WTC11 (cell line): ENCODE measurements around the gene CLHC1. TPM values are rescaled to one million over a fixed set of nuclear protein-coding genes. Genes with fewer than 3 reads are reported as not detected.
A peak's percentile ranks its signal among the peaks of the same experiment; 100 is the strongest.

ENCODE experiments used
- ATAC-seq: fragments of 200-7000 bp; cut with Tn5 transposase; 2 replicates; pipeline ENCODE4 v1.10.0; 2021; ENCODE audit warnings: mild to moderate bottlenecking, moderate library complexity
- Bru-seq: library from RNA; stranded (reverse); fragments of 400-500 nt; gene quantifications from one replicate; lab custom pipeline; 2021; lab: Mats Ljungman, UMichigan
- CTCF ChIA-PET: fragments of 300-600 bp; sonication (Branson Sonifier 250); formaldehyde crosslinking; loops from one replicate; lab custom pipeline; 2021; ENCODE audit warnings: antibody characterized with exemption; lab: Charles Lee
- POLR2A ChIA-PET: fragments of 350-600 bp; sonication (Branson Sonifier 250); formaldehyde crosslinking; loops from one replicate; lab custom pipeline; 2021; ENCODE audit warnings: antibody characterized with exemption; lab: Charles Lee
- DNase-seq: peaks from one replicate; pipeline ENCODE4 v3.0.0; 2021; ENCODE audit warnings: low spot score
- H3K27ac Mint-ChIP-seq: 2 replicates; pipeline ENCODE4 v1.8.0; 2021; ENCODE audit warnings: mixed read lengths
- H3K27me3 Mint-ChIP-seq: 2 replicates; pipeline ENCODE4 v1.8.0; 2021; ENCODE audit warnings: low read depth, mild to moderate bottlenecking, moderate library complexity, mixed read lengths
- H3K36me3 Mint-ChIP-seq: 2 replicates; pipeline ENCODE4 v1.8.0; 2021; ENCODE audit warnings: mixed read lengths
- H3K4me1 Mint-ChIP-seq: 2 replicates; pipeline ENCODE4 v1.8.0; 2022; ENCODE audit warnings: mixed read lengths
- H3K4me3 Mint-ChIP-seq: 2 replicates; pipeline ENCODE4 v1.8.0; 2021; ENCODE audit warnings: mild to moderate bottlenecking, moderate library complexity, mixed read lengths
- H3K9me3 Mint-ChIP-seq: 2 replicates; pipeline ENCODE4 v1.8.0; 2021; ENCODE audit warnings: mixed read lengths
- CBFB ChIP-seq: sonication (generic); formaldehyde crosslinking; IDR thresholded peaks from 2 replicates; pipeline ENCODE4 v1.8.1; 2022; ENCODE audit warnings: mild to moderate bottlenecking, low read depth, missing genetic modification reagents
- CDX4 ChIP-seq: fragments of 250-450 bp; sonication (Bioruptor Pico); IDR thresholded peaks from 2 replicates; pipeline ENCODE4 v1.9.0; 2021; ENCODE audit warnings: moderate library complexity, mild to moderate bottlenecking, inconsistent platforms, borderline replicate concordance
- ESRRA ChIP-seq: sonication (generic); formaldehyde crosslinking; IDR thresholded peaks from 2 replicates; pipeline ENCODE4 v1.8.1; 2022; ENCODE audit warnings: mild to moderate bottlenecking, missing genetic modification reagents, borderline replicate concordance
- GABPB1 ChIP-seq: sonication (generic); formaldehyde crosslinking; IDR thresholded peaks from 2 replicates; pipeline ENCODE4 v1.8.1; 2023; ENCODE audit warnings: mild to moderate bottlenecking, missing genetic modification reagents
- JAZF1 ChIP-seq: fragments of 250-450 bp; sonication (Bioruptor Pico); IDR thresholded peaks from 2 replicates; pipeline ENCODE4 v1.9.0; 2021; ENCODE audit warnings: moderate library complexity, mild to moderate bottlenecking, inconsistent platforms
- JUN ChIP-seq: sonication (generic); formaldehyde crosslinking; IDR thresholded peaks from 2 replicates; pipeline ENCODE4 v1.8.0; 2023; ENCODE audit warnings: mild to moderate bottlenecking, missing genetic modification reagents
- MLX ChIP-seq: sonication (generic); formaldehyde crosslinking; IDR thresholded peaks from 2 replicates; pipeline ENCODE4 v1.8.1; 2023; ENCODE audit warnings: mild to moderate bottlenecking, missing genetic modification reagents, moderate library complexity
- MXD4 ChIP-seq: fragments of 250-450 bp; sonication (Bioruptor Pico); IDR thresholded peaks from 2 replicates; pipeline ENCODE4 v1.8.0; 2021; ENCODE audit warnings: mild to moderate bottlenecking, moderate library complexity, borderline replicate concordance
- NFYB ChIP-seq: sonication (generic); formaldehyde crosslinking; conservative IDR thresholded peaks from 2 replicates; pipeline ENCODE4 v1.8.0; 2022; ENCODE audit warnings: low read depth, missing genetic modification reagents
- NR2C2 ChIP-seq: sonication (generic); formaldehyde crosslinking; IDR thresholded peaks from 2 replicates; pipeline ENCODE4 v1.8.0; 2022; ENCODE audit warnings: mild to moderate bottlenecking, missing genetic modification reagents
- NR3C1 ChIP-seq: sonication (generic); formaldehyde crosslinking; conservative IDR thresholded peaks from 2 replicates; pipeline ENCODE4 v1.8.1; 2023; ENCODE audit warnings: low read depth, mild to moderate bottlenecking, missing genetic modification reagents
- RELA ChIP-seq: sonication (generic); formaldehyde crosslinking; IDR thresholded peaks from 2 replicates; pipeline ENCODE4 v1.8.1; 2022; ENCODE audit warnings: missing genetic modification reagents, mild to moderate bottlenecking, borderline replicate concordance
- RORB ChIP-seq: fragments of 250-450 bp; sonication (Bioruptor Pico); IDR thresholded peaks from 2 replicates; pipeline ENCODE4 v1.9.0; 2021; ENCODE audit warnings: mild to moderate bottlenecking
- ZNF232 ChIP-seq: sonication (generic); formaldehyde crosslinking; IDR thresholded peaks from 2 replicates; pipeline ENCODE4 v1.8.0; 2022; ENCODE audit warnings: mild to moderate bottlenecking, missing genetic modification reagents
- long read RNA-seq, 3 experiments: library from RNA in 1 of 3; library from capped mRNA in 1 of 3; library from polyadenylated mRNA in 1 of 3; unstranded in 2 of 3; stranded (forward) in 1 of 3; transcript quantifications; one replicate each; pipeline ENCODE4 v2.0.0, GENCODE V29; 2021
- total RNA-seq: library from RNA; stranded (reverse); gene quantifications from 3 replicates; pipeline ENCODE4 v1.2.3, GENCODE V29; 2021
- TF ChIP-seq, protein P1 (sequence below): fragments of 200-600 bp; IDR thresholded peaks from 2 replicates; pipeline ENCODE4 v1.8.0; 2022; ENCODE audit warnings: antibody characterized with exemption
- TF ChIP-seq, protein P2 (sequence below): fragments of 250-450 bp; sonication (Bioruptor Pico); IDR thresholded peaks from 2 replicates; pipeline ENCODE4 v1.9.0; 2021; ENCODE audit warnings: mild to moderate bottlenecking, borderline replicate concordance
- TF ChIP-seq, protein P3 (sequence below): sonication (generic); formaldehyde crosslinking; IDR thresholded peaks from 2 replicates; pipeline ENCODE4 v1.8.1; 2022; ENCODE audit warnings: missing genetic modification reagents, borderline replicate concordance
- TF ChIP-seq, protein P4 (sequence below): sonication (generic); formaldehyde crosslinking; IDR thresholded peaks from 2 replicates; pipeline ENCODE4 v1.8.0; 2022; ENCODE audit warnings: mild to moderate bottlenecking, missing genetic modification reagents
- TF ChIP-seq, protein P5 (sequence below): sonication (generic); formaldehyde crosslinking; IDR thresholded peaks from 2 replicates; pipeline ENCODE4 v1.8.0; 2023; ENCODE audit warnings: mild to moderate bottlenecking, missing genetic modification reagents
- TF ChIP-seq, protein P6 (sequence below): sonication (generic); formaldehyde crosslinking; IDR thresholded peaks from 2 replicates; pipeline ENCODE4 v1.8.1; 2023; ENCODE audit warnings: mild to moderate bottlenecking, moderate library complexity, missing genetic modification reagents

CLHC1 gene
- total RNA-seq (6.9 to 7.5 TPM (median 7.2 TPM) in 3 replicates), Bru-seq, nascent RNA (percentile 66 among the genes with signal in this experiment)
- long read RNA-seq, experiment 1, partial matches to known transcripts = 1 of 15 reads
- long read RNA-seq, experiment 1, other reads (novel, unspliced or antisense) = 13 of 15 reads
- long read RNA-seq, experiment 2, partial matches to known transcripts = 0 of 3 reads
- long read RNA-seq, experiment 2, other reads (novel, unspliced or antisense) = 3 of 3 reads
- long read RNA-seq, experiment 3, partial matches to known transcripts = 0 of 3 reads
- long read RNA-seq, experiment 3, other reads (novel, unspliced or antisense) = 3 of 3 reads

DNA sequence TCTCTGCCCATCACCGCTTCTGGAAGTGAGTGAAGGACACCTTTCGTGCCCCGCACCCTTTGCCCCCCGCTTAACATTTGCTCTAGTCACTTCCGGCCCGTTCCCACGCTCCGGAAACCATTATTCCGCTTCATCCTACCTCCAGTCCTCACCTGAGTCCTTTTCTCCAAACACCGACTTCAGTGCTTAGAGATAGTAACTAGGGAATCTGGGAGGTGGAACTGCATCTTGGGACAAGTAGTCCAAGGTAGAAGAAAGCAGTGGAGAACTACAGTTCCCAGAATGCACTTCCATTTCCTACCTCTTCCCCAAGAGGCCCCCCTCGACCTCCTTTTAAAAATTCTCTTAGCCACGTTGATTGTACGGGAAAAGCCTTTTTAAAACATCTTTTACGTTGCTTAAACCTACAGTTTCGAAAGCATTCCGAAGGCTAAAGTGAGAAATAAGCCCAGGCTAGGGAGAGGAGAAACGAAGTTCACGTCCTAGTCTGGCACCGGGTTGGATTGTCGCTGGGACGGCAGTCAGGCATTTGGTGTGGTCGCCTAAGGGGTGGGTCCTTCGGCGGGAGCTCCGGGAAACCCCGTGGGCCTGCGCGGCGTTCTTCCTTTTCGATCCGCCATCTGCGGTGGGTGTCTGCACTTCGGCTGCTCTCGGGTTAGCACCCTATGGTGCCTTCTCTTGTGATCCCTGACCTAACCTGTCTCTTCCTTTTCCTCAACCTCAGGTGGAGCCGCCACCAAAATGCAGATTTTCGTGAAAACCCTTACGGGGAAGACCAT, at the start of gene CLHC1, which contains the start of gene RPS27A:
CLHC1 (minus strand) TSS at position 210 of the 779 bp plus-strand sequence. CDS start 9,882 bp downstream, outside the sequence.
RPS27A (plus strand) TSS at position 605 of the 779 bp plus-strand sequence; CDS start at position 742, 137 bp downstream.
- no peaks in the 10 kb centered on the region for H3K27me3 Mint-ChIP-seq
- H3K27ac Mint-ChIP-seq = peak within 1 kb of the TSS; percentile 98
- ATAC-seq = peak; percentile 94
- ChIA-PET POLR2A (interaction anchor here (0.6 to 1.4 kb wide), 4 partner anchors 8 to 188 kb away, joined by 3 to 6 read pairs (median 4); partner anchors contain the start of genes CCDC88A and RTN4), CTCF (no interaction called here)
- H3K36me3 Mint-ChIP-seq = peaks cover 38% of the 10 kb centered on the region
- H3K4me3 Mint-ChIP-seq = peak within 1 kb of the TSS; percentile 100
- H3K9me3 Mint-ChIP-seq = no peaks in the 10 kb centered on the region
- peaks cover 25% of the 10 kb centered on the region for H3K4me1 Mint-ChIP-seq
- DNase-seq = peak; percentile 90
- TF ChIP-seq, protein P1, sequence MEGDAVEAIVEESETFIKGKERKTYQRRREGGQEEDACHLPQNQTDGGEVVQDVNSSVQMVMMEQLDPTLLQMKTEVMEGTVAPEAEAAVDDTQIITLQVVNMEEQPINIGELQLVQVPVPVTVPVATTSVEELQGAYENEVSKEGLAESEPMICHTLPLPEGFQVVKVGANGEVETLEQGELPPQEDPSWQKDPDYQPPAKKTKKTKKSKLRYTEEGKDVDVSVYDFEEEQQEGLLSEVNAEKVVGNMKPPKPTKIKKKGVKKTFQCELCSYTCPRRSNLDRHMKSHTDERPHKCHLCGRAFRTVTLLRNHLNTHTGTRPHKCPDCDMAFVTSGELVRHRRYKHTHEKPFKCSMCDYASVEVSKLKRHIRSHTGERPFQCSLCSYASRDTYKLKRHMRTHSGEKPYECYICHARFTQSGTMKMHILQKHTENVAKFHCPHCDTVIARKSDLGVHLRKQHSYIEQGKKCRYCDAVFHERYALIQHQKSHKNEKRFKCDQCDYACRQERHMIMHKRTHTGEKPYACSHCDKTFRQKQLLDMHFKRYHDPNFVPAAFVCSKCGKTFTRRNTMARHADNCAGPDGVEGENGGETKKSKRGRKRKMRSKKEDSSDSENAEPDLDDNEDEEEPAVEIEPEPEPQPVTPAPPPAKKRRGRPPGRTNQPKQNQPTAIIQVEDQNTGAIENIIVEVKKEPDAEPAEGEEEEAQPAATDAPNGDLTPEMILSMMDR = no peak
- TF ChIP-seq, protein P2, sequence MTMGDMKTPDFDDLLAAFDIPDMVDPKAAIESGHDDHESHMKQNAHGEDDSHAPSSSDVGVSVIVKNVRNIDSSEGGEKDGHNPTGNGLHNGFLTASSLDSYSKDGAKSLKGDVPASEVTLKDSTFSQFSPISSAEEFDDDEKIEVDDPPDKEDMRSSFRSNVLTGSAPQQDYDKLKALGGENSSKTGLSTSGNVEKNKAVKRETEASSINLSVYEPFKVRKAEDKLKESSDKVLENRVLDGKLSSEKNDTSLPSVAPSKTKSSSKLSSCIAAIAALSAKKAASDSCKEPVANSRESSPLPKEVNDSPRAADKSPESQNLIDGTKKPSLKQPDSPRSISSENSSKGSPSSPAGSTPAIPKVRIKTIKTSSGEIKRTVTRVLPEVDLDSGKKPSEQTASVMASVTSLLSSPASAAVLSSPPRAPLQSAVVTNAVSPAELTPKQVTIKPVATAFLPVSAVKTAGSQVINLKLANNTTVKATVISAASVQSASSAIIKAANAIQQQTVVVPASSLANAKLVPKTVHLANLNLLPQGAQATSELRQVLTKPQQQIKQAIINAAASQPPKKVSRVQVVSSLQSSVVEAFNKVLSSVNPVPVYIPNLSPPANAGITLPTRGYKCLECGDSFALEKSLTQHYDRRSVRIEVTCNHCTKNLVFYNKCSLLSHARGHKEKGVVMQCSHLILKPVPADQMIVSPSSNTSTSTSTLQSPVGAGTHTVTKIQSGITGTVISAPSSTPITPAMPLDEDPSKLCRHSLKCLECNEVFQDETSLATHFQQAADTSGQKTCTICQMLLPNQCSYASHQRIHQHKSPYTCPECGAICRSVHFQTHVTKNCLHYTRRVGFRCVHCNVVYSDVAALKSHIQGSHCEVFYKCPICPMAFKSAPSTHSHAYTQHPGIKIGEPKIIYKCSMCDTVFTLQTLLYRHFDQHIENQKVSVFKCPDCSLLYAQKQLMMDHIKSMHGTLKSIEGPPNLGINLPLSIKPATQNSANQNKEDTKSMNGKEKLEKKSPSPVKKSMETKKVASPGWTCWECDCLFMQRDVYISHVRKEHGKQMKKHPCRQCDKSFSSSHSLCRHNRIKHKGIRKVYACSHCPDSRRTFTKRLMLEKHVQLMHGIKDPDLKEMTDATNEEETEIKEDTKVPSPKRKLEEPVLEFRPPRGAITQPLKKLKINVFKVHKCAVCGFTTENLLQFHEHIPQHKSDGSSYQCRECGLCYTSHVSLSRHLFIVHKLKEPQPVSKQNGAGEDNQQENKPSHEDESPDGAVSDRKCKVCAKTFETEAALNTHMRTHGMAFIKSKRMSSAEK = no peak
- 0 out of 2 replicates have a peak, but pooled peaks have one; percentile 40 for TF ChIP-seq ESRRA
- TF ChIP-seq, protein P3, sequence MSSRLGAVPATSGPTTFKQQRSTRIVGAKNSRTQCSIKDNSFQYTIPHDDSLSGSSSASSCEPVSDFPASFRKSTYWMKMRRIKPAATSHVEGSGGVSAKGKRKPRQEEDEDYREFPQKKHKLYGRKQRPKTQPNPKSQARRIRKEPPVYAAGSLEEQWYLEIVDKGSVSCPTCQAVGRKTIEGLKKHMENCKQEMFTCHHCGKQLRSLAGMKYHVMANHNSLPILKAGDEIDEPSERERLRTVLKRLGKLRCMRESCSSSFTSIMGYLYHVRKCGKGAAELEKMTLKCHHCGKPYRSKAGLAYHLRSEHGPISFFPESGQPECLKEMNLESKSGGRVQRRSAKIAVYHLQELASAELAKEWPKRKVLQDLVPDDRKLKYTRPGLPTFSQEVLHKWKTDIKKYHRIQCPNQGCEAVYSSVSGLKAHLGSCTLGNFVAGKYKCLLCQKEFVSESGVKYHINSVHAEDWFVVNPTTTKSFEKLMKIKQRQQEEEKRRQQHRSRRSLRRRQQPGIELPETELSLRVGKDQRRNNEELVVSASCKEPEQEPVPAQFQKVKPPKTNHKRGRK = no peak
- no peak for TF ChIP-seq NR3C1 (CRISPR knock-in tag)
- TF ChIP-seq NR2C2 (CRISPR knock-in tag) = no peak
- TF ChIP-seq JUN = no peak; the same call in 1 of the 2 replicates
- peak; percentile 49; the same call in 1 of the 2 replicates for TF ChIP-seq GABPB1 (CRISPR knock-in tag)
- no peak for TF ChIP-seq RORB (CRISPR knock-in tag)
- no peak for TF ChIP-seq MLX (CRISPR knock-in tag)
- TF ChIP-seq CBFB = no peak
- TF ChIP-seq NFYB = 0 out of 2 replicates have a peak, but pooled peaks have one; percentile 7
- TF ChIP-seq, protein P4, sequence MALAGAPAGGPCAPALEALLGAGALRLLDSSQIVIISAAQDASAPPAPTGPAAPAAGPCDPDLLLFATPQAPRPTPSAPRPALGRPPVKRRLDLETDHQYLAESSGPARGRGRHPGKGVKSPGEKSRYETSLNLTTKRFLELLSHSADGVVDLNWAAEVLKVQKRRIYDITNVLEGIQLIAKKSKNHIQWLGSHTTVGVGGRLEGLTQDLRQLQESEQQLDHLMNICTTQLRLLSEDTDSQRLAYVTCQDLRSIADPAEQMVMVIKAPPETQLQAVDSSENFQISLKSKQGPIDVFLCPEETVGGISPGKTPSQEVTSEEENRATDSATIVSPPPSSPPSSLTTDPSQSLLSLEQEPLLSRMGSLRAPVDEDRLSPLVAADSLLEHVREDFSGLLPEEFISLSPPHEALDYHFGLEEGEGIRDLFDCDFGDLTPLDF (CRISPR knock-in tag) = no peak
- no peak for TF ChIP-seq CDX4
- TF ChIP-seq, protein P5, sequence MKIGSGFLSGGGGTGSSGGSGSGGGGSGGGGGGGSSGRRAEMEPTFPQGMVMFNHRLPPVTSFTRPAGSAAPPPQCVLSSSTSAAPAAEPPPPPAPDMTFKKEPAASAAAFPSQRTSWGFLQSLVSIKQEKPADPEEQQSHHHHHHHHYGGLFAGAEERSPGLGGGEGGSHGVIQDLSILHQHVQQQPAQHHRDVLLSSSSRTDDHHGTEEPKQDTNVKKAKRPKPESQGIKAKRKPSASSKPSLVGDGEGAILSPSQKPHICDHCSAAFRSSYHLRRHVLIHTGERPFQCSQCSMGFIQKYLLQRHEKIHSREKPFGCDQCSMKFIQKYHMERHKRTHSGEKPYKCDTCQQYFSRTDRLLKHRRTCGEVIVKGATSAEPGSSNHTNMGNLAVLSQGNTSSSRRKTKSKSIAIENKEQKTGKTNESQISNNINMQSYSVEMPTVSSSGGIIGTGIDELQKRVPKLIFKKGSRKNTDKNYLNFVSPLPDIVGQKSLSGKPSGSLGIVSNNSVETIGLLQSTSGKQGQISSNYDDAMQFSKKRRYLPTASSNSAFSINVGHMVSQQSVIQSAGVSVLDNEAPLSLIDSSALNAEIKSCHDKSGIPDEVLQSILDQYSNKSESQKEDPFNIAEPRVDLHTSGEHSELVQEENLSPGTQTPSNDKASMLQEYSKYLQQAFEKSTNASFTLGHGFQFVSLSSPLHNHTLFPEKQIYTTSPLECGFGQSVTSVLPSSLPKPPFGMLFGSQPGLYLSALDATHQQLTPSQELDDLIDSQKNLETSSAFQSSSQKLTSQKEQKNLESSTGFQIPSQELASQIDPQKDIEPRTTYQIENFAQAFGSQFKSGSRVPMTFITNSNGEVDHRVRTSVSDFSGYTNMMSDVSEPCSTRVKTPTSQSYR (CRISPR knock-in tag) = no peak
- TF ChIP-seq, protein P6, sequence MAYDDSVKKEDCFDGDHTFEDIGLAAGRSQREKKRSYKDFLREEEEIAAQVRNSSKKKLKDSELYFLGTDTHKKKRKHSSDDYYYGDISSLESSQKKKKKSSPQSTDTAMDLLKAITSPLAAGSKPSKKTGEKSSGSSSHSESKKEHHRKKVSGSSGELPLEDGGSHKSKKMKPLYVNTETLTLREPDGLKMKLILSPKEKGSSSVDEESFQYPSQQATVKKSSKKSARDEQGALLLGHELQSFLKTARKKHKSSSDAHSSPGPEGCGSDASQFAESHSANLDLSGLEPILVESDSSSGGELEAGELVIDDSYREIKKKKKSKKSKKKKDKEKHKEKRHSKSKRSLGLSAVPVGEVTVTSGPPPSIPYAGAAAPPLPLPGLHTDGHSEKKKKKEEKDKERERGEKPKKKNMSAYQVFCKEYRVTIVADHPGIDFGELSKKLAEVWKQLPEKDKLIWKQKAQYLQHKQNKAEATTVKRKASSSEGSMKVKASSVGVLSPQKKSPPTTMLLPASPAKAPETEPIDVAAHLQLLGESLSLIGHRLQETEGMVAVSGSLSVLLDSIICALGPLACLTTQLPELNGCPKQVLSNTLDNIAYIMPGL = no peak
- no peak for TF ChIP-seq ZNF232 (CRISPR knock-in tag)
- TF ChIP-seq RELA (CRISPR knock-in tag) = no peak
- TF ChIP-seq JAZF1 (CRISPR knock-in tag) = no peak
- no peak for TF ChIP-seq MXD4
